NB4 (cell line): Measurements from ENCODE around the gene FBRS.

Experiments used
- CTCF ChIP-seq: IDR thresholded peaks from one replicate; pipeline ENCODE4 v1.5.1; 2012; ENCODE audit warnings: low read depth, low read length
- MAX ChIP-seq: IDR thresholded peaks from 2 replicates; pipeline ENCODE4 v1.6.1; 2011; ENCODE audit warnings: low read depth, low read length
- MYC ChIP-seq: IDR thresholded peaks from 2 replicates; pipeline ENCODE4 v1.6.1; 2011; ENCODE audit warnings: low read depth, low read length
- POLR2A ChIP-seq: IDR thresholded peaks from 2 replicates; pipeline ENCODE4 v1.6.1; 2011; ENCODE audit warnings: mild to moderate bottlenecking; ENCODE audit not compliant: insufficient read length; ENCODE audit errors: extremely low read depth

GRCh38 chr16:30609926-30610839 lies 48.0 kb upstream of the FBRS start, which contains the start of gene ZNF689:
- TF ChIP-seq POLR2A (peak; percentile 78), CTCF (no peak), MAX (peak; percentile 66), MYC (peak; percentile 55; the same call in 1 of the 2 replicates)
